ENCODE results near the gene CFAP299. TPM values are rescaled to one million over a fixed set of nuclear protein-coding genes. Genes with fewer than 3 reads are reported as not detected.

Gene CFAP299
- total RNA-seq, 1 experiment from 2014 or later = not detected

DNA sequence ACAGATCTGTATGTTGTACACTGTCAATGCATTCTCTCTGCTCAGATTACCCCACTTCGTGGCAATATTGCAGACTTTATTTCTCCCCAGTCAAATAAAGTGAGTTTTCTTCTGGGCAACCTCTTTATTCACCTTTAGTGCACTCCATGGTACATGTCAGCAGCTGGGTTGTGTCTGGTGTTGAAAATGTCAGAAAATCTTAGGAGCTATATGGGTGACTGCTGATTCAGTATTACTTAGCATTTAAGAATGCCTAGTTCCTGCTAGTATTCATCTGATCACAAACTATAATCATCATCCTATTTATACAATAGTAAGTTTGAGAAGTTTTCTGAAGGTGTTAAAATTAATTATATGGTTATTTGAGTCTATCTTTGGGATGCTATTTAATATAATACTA, 112.5 kb downstream of the CFAP299 start:
- no peaks in the 10 kb centered on the region for H3K36me3 ChIP-seq (ENCODE audit: control insufficient read depth in 1 of 2, insufficient read depth in 2 of 2, low read length in 2 of 2)
- H3K79me2 ChIP-seq (ENCODE audit: insufficient read depth, low read length) = no peaks in the 10 kb centered on the region
- no peak for ATAC-seq
- CTCF ChIA-PET = no interaction called here
- H4K20me1 ChIP-seq (ENCODE audit: insufficient read depth) = no peaks in the 10 kb centered on the region
- no peak for DNase-seq (ENCODE audit: low read depth, low spot score)
- H3K27ac ChIP-seq (ENCODE audit: low read depth, low read length) = no peak overlapping the region
- intact Hi-C loops (cut with micrococcal nuclease) = no loop called here
- no peak overlapping the region for H2AFZ ChIP-seq (ENCODE audit: low read depth, low read length, poor library complexity, severe bottlenecking)
- RAD21 ChIA-PET (ENCODE audit: low non-redundant PET in 1 of 2, low total read pairs in 2 of 2, uncharacterized antibody in 2 of 2, unreplicated experiment in 2 of 2) = no interaction called here
- no peaks in the 10 kb centered on the region for H3K9me3 ChIP-seq (ENCODE audit: control insufficient read depth in 1 of 2, insufficient read depth in 1 of 2, low read depth in 1 of 2, low read length in 2 of 2)
- H3K27me3 ChIP-seq (ENCODE audit: insufficient read depth, low read length) = no peaks in the 10 kb centered on the region
- H3K4me1 ChIP-seq (ENCODE audit: control insufficient read depth in 1 of 2, insufficient read depth in 2 of 2, low read length in 2 of 2) = no peaks in the 10 kb centered on the region
- POLR2A ChIA-PET = no interaction called here
- no peak for TF ChIP-seq RAD21 (IDR thresholded peaks at IDR 0.05; ENCODE audit: low read depth)
- TF ChIP-seq ATF3 (IDR thresholded peaks at IDR 0.05) = no peak
- no peak for TF ChIP-seq SP1 (IDR thresholded peaks at IDR 0.05; ENCODE audit: low read depth)
- no peak for TF ChIP-seq EZH2phosphoT487 (IDR thresholded peaks at IDR 0.05; ENCODE audit: borderline replicate concordance)
- TF ChIP-seq MAX (IDR thresholded peaks at IDR 0.05) = no peak
- no peak for TF ChIP-seq ZBTB33 (IDR thresholded peaks at IDR 0.05; ENCODE audit: extremely low read depth, insufficient replicate concordance, low read length)
- TF ChIP-seq YY1 (IDR thresholded peaks at IDR 0.05; ENCODE audit: extremely low read depth, insufficient replicate concordance, low read depth, low read length) = no peak
- no peak for TF ChIP-seq CBX3 (IDR thresholded peaks at IDR 0.05; ENCODE audit: low read depth)
- TF ChIP-seq TCF7L2 (IDR thresholded peaks at IDR 0.05; ENCODE audit: borderline replicate concordance, extremely low read depth, insufficient read depth, insufficient read length) = no peak
- TF ChIP-seq EZH2 (IDR thresholded peaks at IDR 0.05) = no peak
- TF ChIP-seq, protein P1, sequence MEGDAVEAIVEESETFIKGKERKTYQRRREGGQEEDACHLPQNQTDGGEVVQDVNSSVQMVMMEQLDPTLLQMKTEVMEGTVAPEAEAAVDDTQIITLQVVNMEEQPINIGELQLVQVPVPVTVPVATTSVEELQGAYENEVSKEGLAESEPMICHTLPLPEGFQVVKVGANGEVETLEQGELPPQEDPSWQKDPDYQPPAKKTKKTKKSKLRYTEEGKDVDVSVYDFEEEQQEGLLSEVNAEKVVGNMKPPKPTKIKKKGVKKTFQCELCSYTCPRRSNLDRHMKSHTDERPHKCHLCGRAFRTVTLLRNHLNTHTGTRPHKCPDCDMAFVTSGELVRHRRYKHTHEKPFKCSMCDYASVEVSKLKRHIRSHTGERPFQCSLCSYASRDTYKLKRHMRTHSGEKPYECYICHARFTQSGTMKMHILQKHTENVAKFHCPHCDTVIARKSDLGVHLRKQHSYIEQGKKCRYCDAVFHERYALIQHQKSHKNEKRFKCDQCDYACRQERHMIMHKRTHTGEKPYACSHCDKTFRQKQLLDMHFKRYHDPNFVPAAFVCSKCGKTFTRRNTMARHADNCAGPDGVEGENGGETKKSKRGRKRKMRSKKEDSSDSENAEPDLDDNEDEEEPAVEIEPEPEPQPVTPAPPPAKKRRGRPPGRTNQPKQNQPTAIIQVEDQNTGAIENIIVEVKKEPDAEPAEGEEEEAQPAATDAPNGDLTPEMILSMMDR (IDR thresholded peaks at IDR 0.05 in 2 of 3, conservative IDR thresholded peaks at IDR 0.05 in 1 of 3; ENCODE audit: borderline replicate concordance in 1 of 3, insufficient read depth in 1 of 3, low read depth in 2 of 3, low read length in 2 of 3) = no peak
- TF ChIP-seq ZNF274 (IDR thresholded peaks at IDR 0.05; ENCODE audit: low read depth, low read length) = no peak
- TF ChIP-seq FOSL1 (IDR thresholded peaks at IDR 0.05; ENCODE audit: low read depth) = no peak
- no peaks in the 10 kb centered on the region for H3K9me2 ChIP-seq (ENCODE audit: insufficient read depth)
- H3K4me3 ChIP-seq (replicated peaks in 1 of 2; ENCODE audit: low read depth in 1 of 2, low read length in 2 of 2) = no peak overlapping the region
- no peak overlapping the region for H3K9ac ChIP-seq (ENCODE audit: low read length)
- no TSS peak for BruUV-seq (replicated peaks)
- no peak overlapping the region for H3K4me2 ChIP-seq (ENCODE audit: low read length)

All from HCT116 (cell line).